Cerebellar nuclear complex (tissue), 1 donor: ENCODE results near the gene SERTAD4.
"Not testable (repeated sequence)": the region's sequence is repeated elsewhere in the genome, so short reads cannot be mapped to it uniquely, and the experiment has no call there.

Experiments
- DNase-seq, 2 experiments: peaks; one replicate each; lab custom pipeline; 2025; lab: John Stamatoyannopoulos, UW

The SERTAD4 gene

GRCh38 chr1:210232511-210233215 lies at the start of gene SERTAD4:
SERTAD4 (plus strand) TSS chr1:210232796; CDS start chr1:210237961, 5,165 bp downstream.
- no peak for DNase-seq

GRCh38 chr1:210185063-210185462 lies 47.5 kb upstream of the SERTAD4 start:
- no peak for DNase-seq

- not testable (repeated sequence) for DNase-seq
Observed at GRCh38 chr1:210187849-210188606, 44.6 kb upstream of the SERTAD4 start.

GRCh38 chr1:210189426-210189825 lies 43.2 kb upstream of the SERTAD4 start:
- no peak for DNase-seq

GRCh38 chr1:210195635-210196160 lies 36.9 kb upstream of the SERTAD4 start:
- DNase-seq: no peak

GRCh38 chr1:210196266-210196665 lies 36.3 kb upstream of the SERTAD4 start:
- not testable (repeated sequence) for DNase-seq

- no peak for DNase-seq
Observed at GRCh38 chr1:210198840-210199239, 33.8 kb upstream of the SERTAD4 start.

- no peak for DNase-seq
Observed at GRCh38 chr1:210200124-210200736, 32.4 kb upstream of the SERTAD4 start.

GRCh38 chr1:210201681-210202080 lies 30.9 kb upstream of the SERTAD4 start:
- DNase-seq: no peak

GRCh38 chr1:210207597-210208450 lies 24.8 kb upstream of the SERTAD4 start:
- DNase-seq: no peak

GRCh38 chr1:210213335-210213734 lies 19.3 kb upstream of the SERTAD4 start:
- no peak for DNase-seq

- DNase-seq: no peak
Observed at GRCh38 chr1:210214573-210215409, 17.8 kb upstream of the SERTAD4 start.

- DNase-seq: no peak
Observed at GRCh38 chr1:210217482-210217881, 15.1 kb upstream of the SERTAD4 start.

GRCh38 chr1:210218047-210218446 lies 14.5 kb upstream of the SERTAD4 start:
- DNase-seq: no peak

GRCh38 chr1:210222340-210223006 lies 10.1 kb upstream of the SERTAD4 start:
- no peak for DNase-seq

- DNase-seq: no peak
Observed at GRCh38 chr1:210223226-210223904, 9.2 kb upstream of the SERTAD4 start.

GRCh38 chr1:210228158-210228557 lies 4.4 kb upstream of the SERTAD4 start:
- no peak for DNase-seq

- DNase-seq: no peak
Observed at GRCh38 chr1:210230149-210230695, 2.4 kb upstream of the SERTAD4 start.

GRCh38 chr1:210231846-210232510 lies 618 bp upstream of the SERTAD4 start:
- DNase-seq: no peak
